Endometrial microvascular endothelial cells (primary cell): Measurements from ENCODE around the gene GRID2. TPM values are rescaled to one million over a fixed set of nuclear protein-coding genes. Genes with fewer than 3 reads are reported as not detected.

Experiments
- in situ Hi-C: cut with HindIII; loops from 2 replicates; pipeline ENCODE4 v1.10.0; 2017; ENCODE audit warnings: low sequenced_read_pairs, low pct_unique_long_range_greater_than_20kb; ENCODE audit errors: inconsistent ontology term
- total RNA-seq: library from RNA; depleted of rRNA; stranded (reverse); fragments of >200 nt; gene quantifications from one replicate; pipeline ENCODE4 v1.2.3, GENCODE V29; 2015; ENCODE audit errors: inconsistent ontology term

Gene GRID2
- total RNA-seq, 1 donor from 2014 or later = not detected

DNA sequence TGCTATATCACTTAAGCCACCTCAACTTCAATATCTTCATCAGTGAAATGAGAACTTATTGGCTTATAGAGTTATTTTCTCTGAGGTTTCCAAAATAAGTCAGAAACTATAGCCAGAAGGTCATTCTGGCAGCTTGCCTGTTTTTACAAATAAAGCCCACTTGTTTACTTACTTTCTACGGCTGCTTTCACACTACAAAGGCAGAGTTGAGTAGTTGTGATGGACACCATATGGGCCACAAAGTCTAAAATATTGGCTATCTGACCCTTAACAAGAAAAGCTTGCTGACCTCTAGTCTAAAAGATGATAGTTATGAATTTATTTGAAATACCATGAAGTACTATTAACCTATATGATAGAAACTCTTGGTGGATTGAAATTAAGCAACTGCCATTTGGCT, 1457.5 kb downstream of the GRID2 start:
- in situ Hi-C loops = no loop called here

DNA sequence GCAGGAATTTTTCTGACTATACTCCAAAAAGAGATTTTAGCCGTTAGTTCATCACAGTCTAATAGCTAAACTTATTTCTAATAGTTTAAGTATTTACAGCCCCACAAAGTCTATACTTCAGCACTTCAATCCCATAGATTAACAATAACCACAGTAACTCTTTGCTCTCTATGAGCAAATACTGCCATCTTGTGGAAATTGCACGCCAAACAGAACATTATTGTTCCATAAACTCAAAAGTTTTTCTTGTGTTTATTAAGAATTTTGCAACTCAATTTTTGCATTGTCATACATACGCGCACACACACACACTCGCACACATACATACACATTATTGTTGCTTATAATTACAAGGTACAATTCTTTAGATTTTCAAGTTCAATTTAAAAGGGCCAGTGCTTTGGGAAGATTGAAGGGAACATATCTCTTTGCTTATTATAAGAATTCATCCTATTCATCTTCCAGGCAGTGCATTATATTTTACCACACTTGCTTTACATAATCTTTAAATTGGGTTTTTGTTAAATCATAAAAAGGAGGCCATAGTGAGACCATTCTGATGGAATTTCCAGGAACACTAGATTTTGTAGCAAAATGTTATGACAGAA, 1461.0 kb downstream of the GRID2 start:
- in situ Hi-C loops = no loop called here

DNA sequence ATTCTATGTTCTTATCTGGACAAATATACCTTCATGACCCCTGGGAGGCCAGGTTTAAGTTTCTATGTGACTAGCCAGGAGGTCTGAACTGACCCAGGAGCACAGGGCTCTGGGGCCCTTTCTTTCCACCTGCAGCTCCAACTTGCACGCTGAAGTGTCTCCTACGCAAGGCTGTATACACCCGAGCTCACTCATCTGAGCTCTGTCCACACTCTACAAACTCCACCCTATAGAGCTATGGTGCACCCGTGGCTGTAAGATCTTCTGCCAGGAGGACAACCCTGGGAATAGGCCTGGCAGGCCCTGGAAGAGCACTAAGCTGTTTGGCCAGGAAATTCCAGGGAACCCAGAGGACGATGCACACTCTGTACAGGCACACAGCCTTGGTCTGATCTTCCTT, 1464.2 kb downstream of the GRID2 start:
- in situ Hi-C loops = no loop called here

DNA sequence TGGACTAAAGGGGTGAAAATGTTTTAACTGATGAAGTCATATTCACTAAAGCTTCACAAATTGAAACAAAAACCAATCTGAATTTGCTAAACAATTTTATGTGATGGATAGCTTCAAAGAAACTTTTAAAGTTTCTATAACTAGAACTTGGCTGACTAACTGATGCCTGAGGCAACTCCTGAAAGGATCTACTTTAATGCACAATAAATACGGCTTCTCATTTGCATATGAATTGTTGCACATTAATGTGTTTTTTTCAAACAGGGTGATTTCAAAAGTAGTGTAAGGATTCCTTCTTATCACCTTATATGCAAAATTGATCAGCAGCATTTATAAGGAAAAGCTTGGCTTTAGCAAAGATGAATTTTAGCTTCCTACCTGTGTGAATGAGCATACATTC, 1466.4 kb downstream of the GRID2 start:
- in situ Hi-C loops = no loop called here

DNA sequence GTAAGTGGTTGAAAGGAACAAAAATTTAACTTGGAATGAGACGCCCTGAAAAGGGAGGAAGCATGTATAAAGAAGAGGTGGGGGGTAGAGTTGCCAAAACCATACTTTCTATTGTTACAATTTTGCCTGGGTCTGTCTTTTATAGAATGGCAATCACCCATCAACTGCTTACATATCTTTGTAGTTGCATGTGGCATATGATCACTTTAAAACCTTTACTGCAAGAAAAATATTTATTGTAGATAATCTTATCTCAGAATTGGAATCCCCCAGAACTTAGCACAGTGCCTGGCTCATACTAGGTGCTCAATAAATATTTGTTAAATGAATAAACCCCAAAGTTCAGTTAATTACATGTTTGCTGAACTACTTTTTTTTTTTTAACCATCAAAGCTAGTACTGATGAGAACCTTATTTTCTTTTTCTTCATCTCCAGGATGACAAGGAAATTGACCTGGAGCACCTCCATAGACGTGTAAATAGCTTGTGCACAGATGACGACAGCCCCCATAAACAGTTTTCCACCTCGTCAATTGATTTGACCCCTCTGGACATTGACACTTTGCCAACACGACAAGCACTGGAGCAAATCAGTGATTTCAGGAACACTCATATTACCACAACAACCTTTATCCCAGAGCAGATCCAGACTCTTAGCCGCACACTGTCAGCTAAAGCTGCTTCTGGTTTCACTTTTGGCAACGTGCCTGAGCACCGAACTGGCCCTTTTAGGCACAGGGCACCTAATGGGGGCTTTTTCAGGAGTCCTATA, 1468.1 kb downstream of the GRID2 start:
- in situ Hi-C loops = no loop called here

DNA sequence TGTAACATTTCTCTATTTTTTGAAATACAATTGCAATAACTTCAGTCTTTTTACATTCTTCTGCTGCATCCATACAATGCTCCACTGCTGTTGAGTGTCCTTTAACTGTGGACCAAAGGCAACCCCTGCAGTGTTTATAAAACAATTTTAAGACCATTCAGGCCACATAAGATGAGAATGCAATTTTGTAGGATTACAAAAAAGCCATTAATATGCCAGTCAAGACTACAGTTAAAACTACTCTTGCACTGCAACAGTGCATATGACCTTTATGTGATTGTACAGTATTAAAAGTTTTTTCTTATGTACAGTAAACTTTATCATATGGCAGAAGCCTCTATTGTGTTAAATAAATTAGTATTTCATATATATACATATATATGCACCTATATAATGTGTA, 1469.1 kb downstream of the GRID2 start:
- in situ Hi-C loops = no loop called here

DNA sequence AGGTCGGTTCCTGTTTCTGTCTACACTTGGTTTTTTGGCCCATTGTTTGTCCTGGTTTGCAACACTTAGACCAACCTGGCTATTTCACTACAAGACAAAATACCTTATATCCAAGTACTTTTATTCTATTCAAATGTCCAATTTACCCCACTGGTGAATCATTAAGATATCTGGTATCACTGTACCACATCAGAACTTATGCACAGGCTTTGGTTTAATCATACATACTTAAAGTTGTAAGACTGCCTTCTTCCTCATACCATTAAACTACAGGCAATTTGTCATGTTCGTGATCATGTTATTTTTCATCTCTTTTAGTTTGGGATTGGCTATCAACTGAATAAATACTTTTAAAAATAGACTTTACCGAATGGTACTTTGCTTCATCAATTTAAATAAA, 1471.8 kb downstream of the GRID2 start:
- in situ Hi-C loops = no loop called here

DNA sequence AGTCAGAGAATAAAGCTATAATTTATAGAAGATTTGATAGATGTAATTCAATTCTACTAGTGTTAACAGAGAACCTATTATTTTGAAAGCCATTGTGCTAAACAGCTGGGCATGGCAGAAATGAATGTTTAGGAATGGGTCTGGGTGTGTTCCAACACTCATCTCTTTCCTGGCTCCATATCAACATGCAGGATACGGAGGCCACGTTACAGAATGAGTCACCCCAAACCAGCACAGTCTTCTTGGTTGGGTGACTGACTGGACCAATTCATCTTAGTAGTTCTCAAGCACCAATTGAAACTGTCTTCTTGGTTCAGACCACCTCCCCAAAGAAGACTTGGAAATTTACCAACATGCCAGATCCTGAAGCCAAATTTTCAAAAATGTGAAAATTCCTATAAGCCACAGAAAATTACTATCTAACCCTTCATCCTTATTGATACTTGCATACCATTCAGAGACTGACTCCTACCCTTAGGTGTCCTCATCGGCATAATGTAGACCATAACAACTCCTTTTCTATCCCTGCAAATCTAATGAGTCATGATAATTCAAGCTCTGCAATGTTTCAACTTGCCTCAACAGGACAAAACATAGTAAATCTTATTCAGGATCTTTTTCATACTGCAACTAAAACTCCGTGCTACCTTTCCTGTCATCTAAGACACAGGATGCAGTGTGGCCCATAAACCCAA, 1472.8 kb downstream of the GRID2 start:
- in situ Hi-C loops = no loop called here

DNA sequence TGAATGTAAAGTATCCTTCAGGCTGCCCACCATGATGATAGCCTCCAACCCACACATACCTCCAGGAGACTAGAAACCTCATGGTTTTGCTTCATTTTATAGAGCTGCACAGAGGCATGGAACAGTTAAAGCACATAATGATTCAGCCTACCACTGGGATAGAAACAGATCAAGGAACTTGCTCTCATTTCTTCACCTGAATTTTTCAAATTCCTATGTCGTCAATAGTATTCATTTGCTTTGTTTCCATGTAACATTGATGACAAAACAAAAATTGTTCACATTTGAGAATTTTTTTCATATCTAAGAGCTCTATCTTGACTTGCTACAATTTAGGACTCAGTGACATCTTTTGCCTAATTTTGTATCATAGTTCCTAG, 1473.3 kb downstream of the GRID2 start:
- in situ Hi-C loops = no loop called here

DNA sequence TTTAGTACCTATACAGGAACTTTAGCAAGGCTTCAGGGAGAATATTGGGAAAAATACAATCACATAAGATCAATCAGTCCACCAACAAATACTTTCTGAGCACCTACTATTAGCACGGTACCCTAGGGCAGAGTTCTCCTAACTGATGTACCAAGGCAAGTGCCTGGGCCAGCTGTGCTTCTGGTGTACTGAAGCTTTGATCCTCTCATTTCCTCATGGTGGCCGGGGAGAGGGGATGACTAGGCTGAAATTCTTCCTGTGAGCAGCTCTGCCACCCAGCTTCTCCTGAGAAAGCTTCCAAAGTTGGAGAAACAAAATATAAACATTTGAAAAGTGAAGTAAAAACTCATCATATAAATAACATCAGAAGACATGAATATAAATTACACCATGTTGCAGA, 1475.5 kb downstream of the GRID2 start:
- in situ Hi-C loops = no loop called here

DNA sequence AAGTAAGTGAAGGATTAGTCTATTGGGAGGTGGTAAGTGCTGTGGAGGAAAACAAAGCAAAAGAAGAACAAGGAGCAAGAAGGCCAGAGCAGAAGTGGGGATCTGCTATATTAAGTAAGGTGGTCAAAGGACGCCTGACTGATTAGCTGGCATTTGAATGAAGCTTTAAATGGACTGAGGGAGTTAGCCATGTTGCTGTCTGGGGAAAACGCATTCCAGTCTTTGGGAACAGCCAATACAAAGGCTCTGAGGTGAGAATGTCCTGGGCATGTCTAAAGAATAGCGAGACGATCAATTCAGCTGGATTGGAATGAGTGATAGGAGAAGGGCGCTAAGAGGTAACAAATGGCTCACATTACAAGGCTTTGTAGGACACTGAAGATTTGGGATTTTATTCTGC, 1476.3 kb downstream of the GRID2 start:
- in situ Hi-C loops = no loop called here

DNA sequence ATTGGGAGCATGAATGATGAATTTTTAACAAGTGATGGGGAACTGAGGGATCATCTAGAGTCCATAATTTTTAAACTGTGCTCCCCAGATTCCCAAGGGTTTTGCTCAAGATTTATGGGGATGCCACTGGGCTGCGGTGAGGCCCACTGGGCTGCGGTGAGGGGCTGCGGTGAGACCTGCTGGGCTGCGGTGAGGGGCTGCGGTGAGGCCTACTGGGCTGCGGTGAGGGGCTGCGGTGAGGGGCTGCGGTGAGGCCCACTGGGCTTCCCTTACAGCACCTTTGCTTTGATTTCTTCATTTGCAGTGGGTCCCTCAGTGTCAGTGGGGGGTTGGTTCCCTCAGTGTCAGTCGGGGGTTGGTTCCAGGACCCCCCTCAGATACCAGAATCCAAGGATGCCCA, 1477.4 kb downstream of the GRID2 start:
- in situ Hi-C loops = no loop called here

DNA sequence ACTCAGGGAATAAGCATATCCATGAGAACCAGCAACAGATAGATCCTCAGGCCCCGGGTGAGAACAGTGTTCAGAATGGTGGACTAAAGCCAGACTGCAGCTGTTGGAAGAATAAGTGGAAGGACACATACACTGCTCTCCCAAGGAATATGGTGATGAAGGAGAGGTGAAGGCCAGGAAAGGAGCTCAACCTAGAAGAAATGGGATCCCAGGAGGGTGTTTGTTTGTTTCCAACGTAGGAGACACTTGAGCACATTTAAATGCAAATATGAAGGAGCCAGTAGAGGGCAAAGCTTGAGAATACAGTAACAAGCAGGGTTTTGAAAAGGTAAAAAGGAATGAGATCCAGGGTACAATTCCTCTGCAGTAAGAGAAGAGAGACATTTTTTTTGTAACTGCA, 1482.4 kb downstream of the GRID2 start:
- in situ Hi-C loops = no loop called here

DNA sequence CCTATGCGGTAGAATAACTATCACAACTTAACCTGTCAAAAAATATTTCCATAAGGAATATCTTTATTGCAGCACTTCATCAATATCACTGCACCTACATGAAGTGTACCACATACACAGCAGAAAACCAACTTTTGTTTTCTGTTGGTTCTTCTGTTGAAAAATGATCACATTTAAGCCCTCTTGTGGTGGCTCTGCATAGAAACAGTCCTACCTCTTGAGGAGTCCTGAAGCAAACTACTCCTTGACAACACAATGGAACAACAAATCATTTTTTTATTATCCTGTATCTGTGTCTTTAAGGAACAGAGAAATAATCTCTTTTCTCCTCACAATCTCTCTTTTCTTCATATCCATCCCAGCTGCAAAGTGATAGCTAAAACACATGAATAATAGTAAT, 1484.9 kb downstream of the GRID2 start:
- in situ Hi-C loops = no loop called here

DNA sequence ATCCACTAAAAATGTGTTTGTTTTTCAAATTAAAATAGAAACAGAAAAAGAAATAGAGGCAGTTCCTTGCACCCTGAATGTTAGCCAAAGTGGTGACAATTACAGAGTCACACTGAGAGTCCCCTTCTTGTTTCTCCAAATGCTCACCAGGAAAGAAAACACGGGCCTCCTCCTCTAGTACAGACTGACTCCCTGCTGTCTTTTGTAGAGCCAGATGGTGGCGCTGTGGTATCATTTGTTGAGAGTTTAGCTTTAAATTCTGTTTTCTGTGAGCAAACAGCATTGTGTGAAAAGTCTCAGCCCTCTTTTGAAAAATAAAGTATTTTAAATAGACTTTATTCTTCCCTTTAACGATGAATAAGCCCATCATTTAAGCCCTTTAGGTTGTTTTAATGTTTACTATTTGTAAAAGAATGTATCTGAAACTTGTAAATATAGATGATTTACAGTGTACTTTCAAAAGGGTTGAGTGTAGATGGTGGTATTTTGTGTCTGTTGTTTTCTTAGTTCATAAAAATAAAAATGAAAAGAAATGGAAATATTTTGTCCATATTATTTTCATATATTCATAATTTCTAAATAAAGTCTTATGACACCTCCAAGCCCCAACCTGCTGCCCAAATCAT, 1487.9 kb downstream of the GRID2 start:
- in situ Hi-C loops = no loop called here

DNA sequence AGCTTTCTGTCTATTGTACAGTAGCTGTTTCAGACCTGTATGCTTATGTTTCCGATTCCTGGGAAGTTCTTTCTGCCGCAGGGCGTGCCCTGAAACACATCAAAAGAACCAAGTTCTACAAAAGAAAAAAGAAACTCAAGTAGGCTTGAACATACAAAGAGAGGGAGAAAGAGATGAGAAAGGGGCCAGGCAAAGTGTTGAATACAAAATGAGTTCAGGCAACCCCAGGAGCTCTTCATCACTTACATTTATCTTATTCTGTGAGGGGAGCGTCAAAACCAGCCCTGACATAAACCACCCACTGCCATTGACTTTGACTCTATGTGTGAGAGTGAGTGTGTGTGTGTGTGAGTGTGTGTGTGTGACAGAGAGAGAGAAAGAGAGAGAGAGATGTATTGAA, 1498.3 kb downstream of the GRID2 start:
- in situ Hi-C loops = no loop called here

DNA sequence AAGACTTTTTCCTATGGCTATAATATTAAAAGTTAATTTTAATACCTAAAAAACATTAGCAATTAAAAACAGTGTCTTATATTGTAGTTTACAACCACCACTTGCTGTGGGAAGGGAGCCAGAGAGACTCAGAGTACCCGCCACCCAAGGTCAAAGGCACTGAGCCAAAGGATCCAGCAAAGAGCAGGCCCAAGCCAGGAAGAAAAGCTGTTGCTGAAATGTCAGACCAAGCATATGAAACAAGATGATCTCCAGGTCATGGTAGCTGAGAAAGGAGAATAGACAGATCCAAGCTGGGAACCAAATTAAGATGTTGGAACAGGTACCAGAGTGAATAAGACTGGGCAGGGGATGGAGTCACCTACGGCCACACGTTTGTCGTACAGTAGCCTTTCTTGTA, 1506.0 kb downstream of the GRID2 start:
- in situ Hi-C loops = no loop called here

DNA sequence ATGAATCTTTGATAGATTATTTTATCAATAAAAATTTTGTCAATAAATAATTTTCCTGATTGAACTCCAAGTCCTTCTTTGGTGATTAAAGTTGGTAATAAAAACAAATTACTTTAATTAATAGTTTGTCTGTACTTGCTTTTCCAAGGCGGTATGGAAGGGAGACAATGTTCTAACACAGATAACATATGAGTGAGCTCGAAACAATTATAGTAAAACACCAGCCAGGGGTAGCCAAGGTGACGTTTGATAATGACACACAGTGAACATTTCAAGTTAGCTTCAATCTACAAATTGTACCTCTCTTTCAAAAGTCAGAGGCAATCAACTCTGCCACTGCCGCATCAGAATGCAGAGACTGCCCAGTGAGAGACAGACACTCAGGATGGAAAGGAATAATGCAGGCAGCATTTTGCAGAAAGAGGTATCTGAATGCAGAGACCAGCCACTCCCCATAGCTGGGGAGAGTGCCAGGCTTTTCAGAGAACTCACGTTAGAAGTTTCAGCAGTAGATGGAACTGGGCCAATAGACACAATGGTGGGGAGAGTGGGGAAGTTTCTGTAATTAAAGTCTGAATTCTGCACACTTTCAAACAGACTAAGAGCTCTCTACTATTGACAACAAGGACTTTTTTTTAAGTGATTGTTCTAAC, 1506.7 kb downstream of the GRID2 start:
- in situ Hi-C loops = no loop called here

DNA sequence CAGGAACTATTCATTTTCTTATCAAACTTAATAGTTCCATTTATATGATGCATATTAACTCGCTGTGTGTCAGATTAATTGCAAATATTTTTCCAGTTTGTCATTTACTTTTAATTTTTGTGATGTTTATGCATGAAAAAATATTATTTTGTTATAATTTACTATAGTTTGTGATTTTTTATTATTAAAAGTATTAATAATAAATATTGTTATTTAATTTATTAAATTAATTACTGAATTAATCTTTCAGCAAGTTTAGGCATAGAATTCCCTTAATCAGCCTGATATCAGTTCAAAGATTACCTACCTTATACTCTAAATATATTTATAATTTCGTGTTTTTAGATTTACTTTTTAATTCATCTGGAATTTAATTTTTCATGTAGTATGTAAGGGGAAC, 1509.3 kb downstream of the GRID2 start:
- in situ Hi-C loops = no loop called here
